ENCODE results near the gene MVK. TPM values are rescaled to one million over a fixed set of nuclear protein-coding genes. Genes with fewer than 3 reads are reported as not detected.

The MVK gene
- total RNA-seq, 1 donor from 2014 or later, result 12.4 TPM

- H3K4me3 ChIP-seq (ENCODE audit: insufficient read depth, low read depth, low read length), result no peak overlapping the region
- Mint-ChIP-seq H3K9me3 (ENCODE audit: unreplicated experiment) (peaks cover 2% of the 10 kb centered on the region), H3K4me3 (ENCODE audit: unreplicated experiment) (no peak overlapping the region), H3K36me3 (ENCODE audit: low read depth, unreplicated experiment) (no peaks in the 10 kb centered on the region), H3K4me1 (ENCODE audit: low read depth, unreplicated experiment) (no peaks in the 10 kb centered on the region), H3K27me3 (ENCODE audit: low read depth, unreplicated experiment) (peaks cover 37% of the 10 kb centered on the region), H3K27ac (ENCODE audit: unreplicated experiment) (no peak overlapping the region)
- H3K4me2 ChIP-seq (ENCODE audit: low read length), result no peak overlapping the region
- no peak for TF ChIP-seq EZH2 (IDR thresholded peaks at IDR 0.05; ENCODE audit: insufficient read depth, low read length)
- TF ChIP-seq CTCF (IDR thresholded peaks at IDR 0.05; ENCODE audit: insufficient read depth, low read depth, low read length), result no peak
- no peak overlapping the region for H2AFZ ChIP-seq (ENCODE audit: low read depth, low read length)
- H4K20me1 ChIP-seq (ENCODE audit: insufficient read depth, low read length), result no peaks in the 10 kb centered on the region
- no peak for DNase-seq (ENCODE audit: low read depth)
- no peak for FAIRE-seq
- no peak overlapping the region for H3K9ac ChIP-seq (ENCODE audit: low read length)
- no peaks in the 10 kb centered on the region for H3K79me2 ChIP-seq (ENCODE audit: insufficient read depth, low read length)
- no peaks in the 10 kb centered on the region for H3K4me1 ChIP-seq (ENCODE audit: insufficient read depth, low read length)
- peaks cover 13% of the 10 kb centered on the region for H3K27me3 ChIP-seq (ENCODE audit: insufficient read depth, low read length)
- H3K9me3 ChIP-seq (ENCODE audit: insufficient read depth, low read depth, low read length), result no peaks in the 10 kb centered on the region
- no peak overlapping the region for H3K27ac ChIP-seq (ENCODE audit: low read depth, low read length)
- no peaks in the 10 kb centered on the region for H3K36me3 ChIP-seq (ENCODE audit: insufficient read depth, low read length)
These were observed 57.7 kb downstream of the MVK start for GRCh38 chr12:109631302-109631701.

GRCh38 chr12:109631751-109632150 is 58.2 kb downstream of the MVK start:
- Histone ChIP-seq H3K79me2 (ENCODE audit: insufficient read depth, low read length) (no peaks in the 10 kb centered on the region), H3K4me1 (ENCODE audit: insufficient read depth, low read length) (no peaks in the 10 kb centered on the region), H3K4me3 (ENCODE audit: insufficient read depth, low read depth, low read length) (no peak overlapping the region), H3K9ac (ENCODE audit: low read length) (no peak overlapping the region), H3K4me2 (ENCODE audit: low read length) (no peak overlapping the region), H4K20me1 (ENCODE audit: insufficient read depth, low read length) (no peaks in the 10 kb centered on the region), H3K36me3 (ENCODE audit: insufficient read depth, low read length) (no peaks in the 10 kb centered on the region), H3K9me3 (ENCODE audit: insufficient read depth, low read depth, low read length) (no peaks in the 10 kb centered on the region), H3K27ac (ENCODE audit: low read depth, low read length) (no peak overlapping the region), H3K27me3 (ENCODE audit: insufficient read depth, low read length) (peaks cover 13% of the 10 kb centered on the region), H2AFZ (ENCODE audit: low read depth, low read length) (no peak overlapping the region)
- H3K36me3 Mint-ChIP-seq (ENCODE audit: low read depth, unreplicated experiment), result no peaks in the 10 kb centered on the region
- FAIRE-seq (no peak), DNase-seq (ENCODE audit: low read depth) (no peak)
- TF ChIP-seq CTCF (IDR thresholded peaks at IDR 0.05; ENCODE audit: insufficient read depth, low read depth, low read length) (no peak), EZH2 (IDR thresholded peaks at IDR 0.05; ENCODE audit: insufficient read depth, low read length) (no peak)
- H3K27me3 Mint-ChIP-seq (ENCODE audit: low read depth, unreplicated experiment), result peaks cover 38% of the 10 kb centered on the region
- H3K4me1 Mint-ChIP-seq (ENCODE audit: low read depth, unreplicated experiment), result no peaks in the 10 kb centered on the region
- peaks cover 2% of the 10 kb centered on the region for H3K9me3 Mint-ChIP-seq (ENCODE audit: unreplicated experiment)
- H3K4me3 Mint-ChIP-seq (ENCODE audit: unreplicated experiment), result no peak overlapping the region
- H3K27ac Mint-ChIP-seq (ENCODE audit: unreplicated experiment), result no peak overlapping the region

GRCh38 chr12:109632342-109632741 is 58.7 kb downstream of the MVK start:
- Histone ChIP-seq H3K4me2 (ENCODE audit: low read length) (no peak overlapping the region), H3K9ac (ENCODE audit: low read length) (no peak overlapping the region), H3K27ac (ENCODE audit: low read depth, low read length) (no peak overlapping the region), H3K79me2 (ENCODE audit: insufficient read depth, low read length) (no peaks in the 10 kb centered on the region), H3K9me3 (ENCODE audit: insufficient read depth, low read depth, low read length) (no peaks in the 10 kb centered on the region), H2AFZ (ENCODE audit: low read depth, low read length) (no peak overlapping the region), H4K20me1 (ENCODE audit: insufficient read depth, low read length) (no peaks in the 10 kb centered on the region), H3K27me3 (ENCODE audit: insufficient read depth, low read length) (peaks cover 13% of the 10 kb centered on the region), H3K4me1 (ENCODE audit: insufficient read depth, low read length) (no peaks in the 10 kb centered on the region), H3K36me3 (ENCODE audit: insufficient read depth, low read length) (no peaks in the 10 kb centered on the region), H3K4me3 (ENCODE audit: insufficient read depth, low read depth, low read length) (no peak overlapping the region)
- H3K36me3 Mint-ChIP-seq (ENCODE audit: low read depth, unreplicated experiment), result no peaks in the 10 kb centered on the region
- H3K27me3 Mint-ChIP-seq (ENCODE audit: low read depth, unreplicated experiment), result peaks cover 42% of the 10 kb centered on the region
- peaks cover 2% of the 10 kb centered on the region for H3K9me3 Mint-ChIP-seq (ENCODE audit: unreplicated experiment)
- TF ChIP-seq CTCF (IDR thresholded peaks at IDR 0.05; ENCODE audit: insufficient read depth, low read depth, low read length), result no peak
- TF ChIP-seq EZH2 (IDR thresholded peaks at IDR 0.05; ENCODE audit: insufficient read depth, low read length), result no peak
- no peaks in the 10 kb centered on the region for H3K4me1 Mint-ChIP-seq (ENCODE audit: low read depth, unreplicated experiment)
- no peak overlapping the region for H3K27ac Mint-ChIP-seq (ENCODE audit: unreplicated experiment)
- DNase-seq (ENCODE audit: low read depth) (no peak), FAIRE-seq (no peak)
- no peak overlapping the region for H3K4me3 Mint-ChIP-seq (ENCODE audit: unreplicated experiment)

All from astrocyte (in vitro differentiated cells and primary cell).